GM19463 (cell line): ENCODE results near the gene C19orf85.

Source experiments
- ATAC-seq: cut with Tn5 transposase; IDR thresholded peaks from one replicate; pipeline ENCODE4 v1.9.1; 2021; ENCODE audit warnings: mild to moderate bottlenecking, moderate library complexity; ENCODE audit not compliant: unreplicated experiment

Gene C19orf85

DNA sequence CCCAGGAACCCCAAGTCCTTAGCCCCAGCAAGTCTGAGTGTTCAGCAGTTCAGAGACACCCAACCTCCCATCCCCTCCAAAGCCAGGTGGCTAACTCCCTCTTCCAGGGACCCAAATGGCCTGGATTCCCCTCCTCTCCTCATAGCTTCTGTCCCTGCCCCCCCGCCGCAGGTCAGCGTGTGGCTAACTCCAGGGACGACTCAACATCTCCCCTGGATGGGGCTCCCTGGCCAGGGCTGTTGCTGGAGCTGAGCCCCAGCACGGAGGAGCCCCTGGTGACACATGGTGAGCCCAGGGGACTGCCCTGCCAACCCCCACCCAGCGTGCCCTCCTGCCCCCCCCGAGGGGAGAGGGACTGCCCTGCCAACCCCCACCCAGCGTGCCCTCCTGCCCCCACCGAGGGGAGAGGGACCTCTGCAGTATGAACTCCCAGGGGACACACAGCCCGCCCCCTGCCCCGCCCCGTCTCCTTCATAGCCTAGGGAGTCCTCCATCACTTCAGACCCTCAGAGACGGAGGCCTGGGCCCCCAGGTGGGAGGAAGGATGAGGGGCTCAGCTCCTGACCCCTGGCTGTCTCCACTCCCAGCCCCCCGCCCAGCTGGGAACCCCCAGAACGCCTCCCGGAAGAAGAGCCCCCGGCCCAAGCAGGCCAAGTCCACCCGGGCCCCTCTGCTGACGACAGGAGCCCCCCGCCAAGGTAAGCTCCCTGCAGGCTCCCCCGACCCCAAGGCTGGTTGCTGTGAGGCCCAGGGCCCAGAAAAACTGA, 25.3 kb upstream of the C19orf85 start:
- ATAC-seq = no peak

DNA sequence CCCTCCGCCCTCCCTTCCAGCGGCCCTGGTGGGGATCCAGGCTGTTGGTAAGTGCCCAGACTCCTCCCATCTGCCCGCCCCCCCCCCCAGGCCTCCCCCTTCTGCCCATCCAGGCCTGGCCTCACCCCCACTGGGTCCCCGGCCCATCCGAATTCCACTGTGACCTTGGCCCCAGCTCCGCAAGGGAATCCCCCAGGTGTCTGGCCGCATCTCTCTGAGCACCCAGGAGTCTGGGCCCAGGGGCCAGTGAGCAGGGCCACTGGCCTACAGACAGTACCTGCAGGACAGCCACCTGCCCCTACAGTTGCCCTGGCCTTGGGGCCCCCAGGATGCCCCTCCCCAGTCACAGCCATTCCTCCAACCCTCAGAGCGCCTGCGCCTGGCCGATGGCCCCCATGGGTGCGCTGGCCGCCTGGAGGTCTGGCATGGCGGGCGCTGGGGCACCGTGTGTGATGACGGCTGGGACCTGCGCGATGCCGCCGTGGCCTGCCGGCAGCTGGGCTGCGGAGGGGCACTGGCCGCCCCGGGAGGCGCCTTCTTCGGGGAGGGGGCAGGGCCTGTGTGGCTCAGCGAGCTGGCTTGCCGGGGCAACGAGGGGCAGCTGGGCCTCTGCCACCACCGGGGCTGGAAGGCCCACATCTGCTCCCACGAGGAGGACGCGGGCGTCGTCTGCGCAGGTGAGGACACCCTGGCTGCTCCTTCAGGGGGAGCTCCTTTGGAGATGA, 24.6 kb upstream of the C19orf85 start:
- ATAC-seq = no peak

DNA sequence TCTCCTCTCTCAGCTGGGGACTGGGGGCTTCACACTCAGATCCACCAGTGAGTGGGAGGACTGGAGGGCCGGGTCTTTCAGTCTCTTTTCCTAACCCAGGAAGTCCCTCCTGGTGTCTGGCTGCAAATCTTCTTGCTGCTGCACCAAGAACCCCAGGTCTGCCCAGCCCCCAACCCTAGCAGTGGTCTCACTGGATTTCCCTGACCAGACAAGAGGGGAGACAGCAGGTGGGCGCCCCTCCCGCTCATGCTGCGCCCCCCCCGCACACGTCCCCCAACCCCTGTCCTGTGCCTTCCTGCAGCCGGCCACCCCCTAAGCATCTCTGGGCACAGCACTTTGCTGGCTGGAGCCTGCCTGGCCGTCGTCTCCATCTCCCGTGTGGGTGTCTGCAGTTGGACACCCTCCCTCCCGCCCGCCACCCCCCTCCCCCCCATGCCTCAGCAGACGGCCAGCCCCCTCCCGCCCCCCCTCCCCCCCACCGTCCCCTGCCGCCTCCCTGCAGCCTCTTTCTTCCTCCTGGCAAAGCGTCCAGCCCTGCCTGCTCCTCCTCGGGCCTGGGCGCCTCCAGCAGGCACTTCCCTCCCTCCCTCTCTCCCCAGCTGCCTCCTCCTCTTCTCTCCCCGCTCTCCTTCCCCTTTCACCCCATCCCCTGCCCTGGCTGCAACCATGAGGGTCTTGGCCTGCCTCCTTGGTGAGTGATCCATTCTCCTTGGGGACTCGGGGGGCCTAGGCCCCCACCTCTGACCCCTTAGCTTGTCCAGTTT, 23.6 kb upstream of the C19orf85 start, which contains the start of gene SSC5D:
TSS of gene SSC5D (plus strand) at position 513 of the 764 bp plus-strand sequence. CDS start at position 667, 154 bp downstream.
- no peak for ATAC-seq

DNA sequence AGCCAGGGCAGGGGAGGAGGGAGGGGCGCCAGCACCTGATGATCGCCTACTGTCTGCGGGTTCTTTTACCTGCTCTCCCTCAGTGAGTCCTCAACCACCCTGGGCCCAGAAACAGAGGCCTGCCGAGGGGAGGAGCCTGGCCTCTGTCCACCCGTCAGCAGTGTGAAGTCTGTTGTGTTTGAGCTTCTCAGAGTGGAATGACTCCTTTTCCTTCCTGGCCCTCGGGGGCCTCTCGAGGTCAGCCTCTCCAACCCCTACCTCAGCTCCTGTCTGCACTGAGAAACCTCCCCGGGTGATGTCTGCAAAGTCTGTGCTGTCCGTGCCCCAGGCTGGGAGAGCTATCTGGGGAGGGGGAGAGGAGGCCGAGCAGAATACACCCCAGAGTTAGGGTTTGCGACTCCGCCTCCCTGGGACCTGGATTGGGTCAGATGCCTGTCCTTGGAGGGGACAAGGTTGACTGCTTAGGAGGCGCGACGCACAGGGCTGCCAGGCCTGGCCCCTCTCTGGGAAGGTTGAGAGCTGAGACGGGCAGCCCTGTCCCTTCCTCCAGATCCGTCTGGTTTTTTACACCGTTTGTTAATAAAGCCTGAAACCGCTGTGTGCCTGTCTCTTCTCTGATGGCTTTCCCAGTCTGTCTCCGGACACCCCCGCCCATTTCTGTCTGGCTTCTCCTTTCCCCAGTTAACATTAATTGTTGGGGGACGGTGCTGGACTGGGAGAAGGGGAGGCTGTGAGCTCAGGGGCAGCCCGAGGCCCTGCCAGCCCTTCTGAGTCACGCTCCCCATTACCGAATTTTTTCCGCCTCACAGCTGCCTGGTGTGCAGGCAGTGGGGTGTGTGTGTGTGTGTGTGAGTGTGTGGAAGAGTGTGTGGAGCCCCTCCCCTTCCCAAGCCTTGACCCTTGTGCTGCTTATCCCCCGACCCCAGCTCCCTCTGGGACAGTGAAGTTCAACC, 22.7 kb upstream of the C19orf85 start:
- ATAC-seq = no peak

DNA sequence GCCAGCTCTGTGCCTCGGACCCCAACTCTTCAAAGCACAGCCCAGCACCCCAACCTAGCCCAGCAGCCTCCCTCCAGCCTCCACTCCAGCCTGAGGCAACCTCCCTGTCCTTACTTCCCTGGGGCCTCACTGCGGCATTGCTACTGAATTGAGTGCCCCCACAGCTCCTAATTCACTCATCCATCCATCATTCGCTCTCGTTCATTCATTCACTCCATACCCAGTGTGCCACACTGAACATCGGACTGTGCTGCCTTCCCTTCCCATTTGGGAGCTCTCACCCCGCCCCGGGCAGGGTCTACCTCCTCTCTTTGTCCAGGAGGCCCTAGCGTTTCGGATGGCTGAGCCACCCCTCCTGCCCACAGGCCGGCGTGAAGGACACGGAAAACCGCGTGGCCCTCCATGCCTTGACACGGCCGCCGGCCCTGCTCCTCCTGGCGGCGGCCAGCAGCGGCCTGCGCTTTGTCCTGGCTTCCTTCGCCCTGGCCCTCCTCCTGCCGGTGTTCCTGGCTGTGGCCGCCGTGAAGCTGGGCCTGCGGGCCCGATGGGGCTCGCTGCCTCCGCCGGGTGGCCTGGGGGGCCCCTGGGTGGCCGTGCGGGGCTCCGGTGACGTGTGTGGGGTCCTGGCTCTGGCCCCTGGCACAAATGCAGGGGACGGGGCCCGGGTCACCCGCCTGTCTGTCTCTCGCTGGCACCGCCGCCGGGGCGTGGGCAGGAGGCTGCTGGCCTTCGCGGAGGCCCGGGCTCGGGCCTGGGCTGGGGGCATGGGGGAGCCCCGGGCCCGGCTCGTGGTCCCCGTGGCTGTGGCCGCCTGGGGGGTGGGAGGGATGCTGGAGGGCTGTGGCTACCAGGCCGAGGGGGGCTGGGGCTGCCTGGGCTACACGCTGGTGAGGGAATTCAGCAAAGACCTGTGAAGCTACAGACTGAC, 21.8 kb upstream of the C19orf85 start:
- no peak for ATAC-seq

DNA sequence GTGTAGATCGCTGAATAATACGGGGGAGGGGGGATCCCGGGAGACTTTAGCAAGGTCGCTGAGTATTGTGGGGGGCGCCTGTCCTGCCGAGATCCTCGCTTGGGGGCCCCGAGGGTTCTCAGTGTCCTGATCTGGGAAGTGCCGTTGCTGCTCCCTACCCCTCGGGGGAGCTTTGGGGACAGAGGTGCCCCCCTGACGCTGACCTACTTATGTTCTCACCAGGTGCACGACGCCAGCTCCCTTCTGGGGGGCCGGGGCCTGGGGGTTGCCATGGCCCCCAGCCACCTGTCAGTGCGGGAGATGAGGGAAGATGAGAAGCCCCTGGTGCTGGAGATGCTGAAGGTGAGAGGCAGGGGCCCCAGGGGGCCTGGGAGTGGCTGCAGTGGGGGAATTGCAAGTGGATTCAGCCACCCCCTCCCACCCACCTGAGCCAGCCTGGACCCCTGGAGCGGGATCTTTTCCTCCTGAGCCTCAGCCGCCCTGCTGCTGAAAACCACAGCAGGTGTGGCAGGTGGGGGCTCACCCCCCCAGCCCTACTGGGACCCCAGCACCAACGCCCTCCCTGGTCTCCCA, 21.0 kb upstream of the C19orf85 start:
- ATAC-seq = no peak

DNA sequence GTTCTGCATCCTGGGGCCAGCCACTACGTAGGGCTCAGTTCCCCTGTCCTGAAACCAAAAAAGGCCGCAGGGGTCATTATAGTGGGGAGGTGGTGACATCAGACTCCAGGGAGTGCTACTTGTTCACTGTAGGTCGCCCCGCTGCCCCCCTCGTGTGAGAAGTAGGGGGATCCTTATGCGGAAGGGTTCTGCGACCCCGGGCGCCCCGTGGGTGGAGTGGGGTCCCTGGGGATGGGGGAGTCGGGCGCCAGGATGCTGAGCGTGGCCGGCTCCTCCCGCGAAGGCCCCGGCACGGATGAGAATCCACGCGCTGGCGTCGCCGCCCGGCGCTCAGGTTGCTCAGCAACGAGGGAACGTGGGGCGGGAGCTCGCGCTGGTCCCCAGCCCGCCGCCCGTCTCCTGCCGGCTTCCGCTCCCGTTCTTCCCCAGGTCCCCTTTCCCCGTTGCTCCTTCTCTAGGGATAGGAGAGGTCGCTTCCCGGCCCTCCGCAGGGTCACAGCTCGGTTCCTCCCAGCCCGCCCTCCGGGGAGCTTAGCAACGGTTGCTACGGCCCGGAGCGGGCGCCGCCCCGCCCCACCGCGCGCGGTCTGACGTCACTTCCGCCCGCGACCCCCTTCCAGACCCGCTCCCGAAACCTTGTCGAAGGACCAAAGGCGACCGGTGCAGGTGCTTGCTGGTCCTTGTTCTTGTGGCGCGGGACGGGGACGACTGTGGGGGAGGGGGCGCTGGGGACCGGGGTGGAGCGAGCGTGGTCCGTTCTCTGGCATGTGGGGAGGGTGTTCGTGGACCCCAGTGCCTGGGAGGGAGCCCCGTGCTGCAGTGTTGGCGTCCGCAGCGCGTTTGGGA, 20.3 kb upstream of the C19orf85 start, which contains the start of gene NAT14:
TSS of gene NAT14 (plus strand) at position 596 of the 846 bp plus-strand sequence. CDS start 521 bp downstream, outside the sequence.
- peak; percentile 79 for ATAC-seq

DNA sequence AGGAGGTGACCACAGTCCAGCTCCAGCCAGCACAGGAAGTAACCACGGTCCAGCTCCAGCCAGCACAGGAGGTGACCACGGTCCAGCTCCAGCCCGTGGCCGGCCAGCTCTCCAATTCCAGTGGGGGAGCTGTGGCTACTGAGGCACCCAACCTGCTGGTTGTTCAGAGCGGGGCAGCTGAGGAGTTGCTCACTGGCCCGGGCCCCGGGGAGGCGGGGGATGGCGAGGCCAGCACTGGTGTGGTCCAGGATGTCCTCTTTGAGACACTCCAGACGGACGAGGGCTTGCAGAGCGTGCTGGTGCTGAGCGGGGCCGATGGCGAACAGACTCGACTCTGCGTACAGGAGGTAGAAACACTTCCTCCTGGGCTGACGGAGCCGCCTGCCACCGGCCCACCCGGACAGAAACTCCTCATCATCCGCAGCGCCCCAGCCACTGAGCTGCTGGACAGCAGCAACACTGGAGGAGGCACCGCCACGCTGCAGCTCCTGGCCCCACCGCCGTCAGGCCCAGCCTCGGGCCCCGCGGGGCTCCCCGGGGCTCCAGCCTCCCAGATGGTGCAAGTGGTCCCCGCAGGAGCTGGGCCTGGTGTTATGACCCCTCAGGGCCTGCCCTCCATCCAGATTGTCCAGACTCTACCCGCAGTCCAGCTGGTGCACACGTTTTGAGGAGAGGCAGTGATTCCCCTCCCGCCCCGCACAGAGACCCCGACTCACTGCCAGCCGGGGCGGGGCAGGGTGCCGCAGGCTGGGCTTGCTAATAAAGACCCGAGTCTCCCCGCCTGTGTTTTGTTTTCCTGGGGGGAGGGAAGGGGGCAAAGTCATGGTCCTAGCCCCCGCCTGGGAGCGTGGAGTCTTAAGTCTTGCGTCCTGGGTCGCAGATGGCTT, 19.4 kb upstream of the C19orf85 start:
- no peak for ATAC-seq

DNA sequence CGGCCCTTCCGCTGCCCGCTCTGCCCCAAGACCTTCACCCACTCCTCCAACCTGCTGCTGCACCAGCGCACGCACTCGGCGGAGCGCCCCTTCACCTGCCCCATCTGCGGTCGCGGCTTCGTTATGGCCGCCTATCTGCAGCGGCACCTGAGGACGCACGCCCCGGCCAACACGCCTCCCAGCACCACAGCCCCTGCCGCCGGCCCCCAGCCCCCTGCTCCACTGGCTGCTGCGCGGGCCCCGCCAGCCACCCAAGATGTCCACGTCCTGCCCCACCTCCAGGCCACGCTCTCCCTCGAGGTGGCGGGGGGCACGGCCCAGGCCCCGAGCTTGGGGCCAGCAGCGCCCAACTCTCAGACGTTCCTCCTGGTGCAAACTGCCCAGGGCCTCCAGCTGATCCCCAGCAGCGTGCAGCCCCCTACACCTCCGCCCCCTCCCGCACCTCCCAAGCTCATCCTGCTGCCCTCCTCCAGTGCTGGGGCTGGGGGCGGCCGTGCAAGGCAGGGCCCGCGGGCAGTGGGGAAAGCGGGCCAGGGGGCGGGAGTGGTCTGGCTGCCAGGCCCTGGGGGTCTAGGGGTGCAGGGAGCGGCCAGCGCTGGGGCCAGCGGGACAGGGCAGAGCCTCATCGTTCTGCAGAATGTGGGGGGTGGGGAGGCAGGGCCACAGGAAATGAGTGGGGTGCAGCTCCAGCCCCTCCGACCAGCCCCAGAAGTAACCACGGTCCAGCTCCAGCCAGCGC, 18.6 kb upstream of the C19orf85 start:
- ATAC-seq = no peak

DNA sequence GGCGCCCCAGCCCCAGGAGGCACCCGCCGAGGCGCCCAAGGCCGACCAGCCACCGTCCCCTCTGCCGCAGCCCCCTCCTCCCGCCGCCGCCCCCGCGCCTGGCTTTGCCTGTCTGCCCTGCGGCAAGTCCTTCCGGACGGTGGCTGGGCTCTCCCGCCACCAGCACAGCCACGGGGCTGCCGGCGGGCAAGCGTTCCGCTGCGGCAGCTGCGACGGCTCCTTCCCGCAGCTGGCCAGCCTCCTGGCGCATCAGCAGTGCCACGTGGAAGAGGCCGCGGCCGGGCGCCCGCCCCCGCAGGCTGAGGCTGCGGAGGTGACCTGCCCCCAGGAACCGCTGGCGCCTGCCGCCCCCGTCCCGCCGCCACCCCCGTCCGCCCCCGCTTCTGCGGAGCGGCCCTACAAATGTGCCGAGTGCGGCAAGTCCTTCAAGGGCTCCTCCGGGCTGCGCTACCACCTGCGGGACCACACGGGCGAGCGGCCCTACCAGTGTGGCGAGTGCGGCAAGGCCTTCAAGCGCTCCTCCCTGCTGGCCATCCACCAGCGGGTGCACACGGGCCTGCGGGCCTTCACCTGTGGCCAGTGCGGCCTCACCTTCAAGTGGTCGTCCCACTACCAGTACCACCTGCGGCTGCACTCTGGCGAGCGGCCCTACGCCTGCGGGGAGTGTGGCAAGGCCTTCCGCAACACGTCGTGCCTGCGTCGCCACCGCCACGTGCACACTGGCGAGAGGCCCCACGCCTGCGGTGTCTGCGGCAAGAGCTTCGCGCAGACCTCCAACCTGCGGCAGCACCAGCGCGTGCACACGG, 17.8 kb upstream of the C19orf85 start:
- no peak for ATAC-seq

DNA sequence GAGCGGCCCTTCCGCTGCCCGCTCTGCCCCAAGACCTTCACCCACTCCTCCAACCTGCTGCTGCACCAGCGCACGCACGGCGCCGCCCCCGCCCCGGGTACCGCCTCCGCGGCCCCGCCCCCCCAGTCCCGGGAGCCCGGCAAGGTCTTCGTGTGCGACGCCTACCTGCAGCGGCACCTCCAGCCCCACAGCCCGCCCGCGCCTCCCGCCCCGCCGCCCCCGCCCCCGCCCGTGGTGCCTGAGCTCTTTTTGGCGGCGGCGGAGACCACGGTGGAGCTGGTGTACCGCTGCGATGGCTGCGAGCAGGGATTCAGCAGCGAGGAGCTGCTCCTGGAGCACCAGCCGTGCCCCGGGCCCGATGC, 17.2 kb upstream of the C19orf85 start:
- no peak for ATAC-seq

DNA sequence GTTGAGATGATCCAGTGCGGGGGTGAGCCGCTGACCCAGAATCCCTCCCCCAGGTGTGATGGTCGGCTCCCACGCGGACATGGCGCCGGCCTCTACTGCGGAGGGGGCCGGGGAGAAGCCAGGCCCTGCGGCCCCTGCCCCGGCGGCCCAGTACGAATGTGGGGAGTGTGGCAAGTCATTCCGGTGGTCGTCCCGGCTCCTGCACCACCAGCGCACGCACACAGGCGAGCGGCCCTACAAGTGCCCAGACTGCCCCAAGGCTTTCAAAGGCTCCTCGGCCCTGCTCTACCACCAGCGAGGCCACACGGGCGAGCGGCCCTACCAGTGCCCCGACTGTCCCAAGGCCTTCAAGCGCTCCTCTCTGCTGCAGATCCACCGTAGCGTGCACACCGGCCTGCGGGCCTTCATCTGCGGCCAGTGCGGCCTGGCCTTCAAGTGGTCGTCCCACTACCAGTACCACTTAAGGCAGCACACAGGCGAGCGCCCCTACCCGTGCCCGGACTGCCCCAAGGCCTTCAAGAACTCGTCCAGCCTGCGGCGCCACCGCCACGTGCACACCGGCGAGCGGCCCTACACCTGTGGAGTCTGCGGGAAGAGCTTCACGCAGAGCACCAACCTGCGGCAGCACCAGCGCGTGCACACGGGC, 16.7 kb upstream of the C19orf85 start:
- no peak for ATAC-seq

DNA sequence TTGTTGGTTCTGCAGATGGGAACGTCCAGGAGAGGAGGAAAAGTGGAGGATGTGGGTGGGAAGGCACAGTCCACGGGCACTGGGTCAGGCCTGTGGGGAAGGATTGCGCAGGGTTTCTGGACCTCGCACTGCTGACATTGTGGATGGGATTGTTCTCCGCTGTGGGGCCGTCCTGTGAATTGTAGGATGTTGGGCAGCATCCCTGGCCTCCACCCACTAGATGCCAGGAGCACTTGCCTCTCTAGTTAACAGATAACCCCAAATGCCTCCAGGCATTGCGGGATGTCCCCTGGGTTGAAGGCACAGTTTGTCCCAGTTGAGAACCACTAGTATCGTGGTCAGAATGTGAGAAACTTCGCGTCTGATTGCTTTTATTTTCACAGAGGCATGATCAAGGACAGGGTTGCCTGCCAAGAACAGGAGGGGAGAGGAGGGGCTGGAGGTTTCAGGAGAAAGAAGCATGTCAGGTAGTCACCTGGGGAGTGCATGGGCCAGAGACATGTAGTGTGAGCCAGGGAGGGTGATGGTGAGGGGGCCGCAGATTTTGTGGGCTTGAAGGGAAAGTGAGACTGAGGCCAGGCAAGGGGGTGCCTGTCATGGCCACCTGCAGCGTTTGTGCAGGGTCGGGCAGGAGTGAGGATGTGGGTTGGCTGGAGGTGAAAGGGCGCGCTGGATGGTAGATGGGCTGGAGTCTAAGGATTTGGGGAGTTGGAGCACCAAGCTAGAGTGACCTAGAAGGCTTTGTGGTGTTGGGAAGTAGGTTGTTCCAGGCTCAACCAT, 15.1 kb upstream of the C19orf85 start:
- no peak for ATAC-seq

DNA sequence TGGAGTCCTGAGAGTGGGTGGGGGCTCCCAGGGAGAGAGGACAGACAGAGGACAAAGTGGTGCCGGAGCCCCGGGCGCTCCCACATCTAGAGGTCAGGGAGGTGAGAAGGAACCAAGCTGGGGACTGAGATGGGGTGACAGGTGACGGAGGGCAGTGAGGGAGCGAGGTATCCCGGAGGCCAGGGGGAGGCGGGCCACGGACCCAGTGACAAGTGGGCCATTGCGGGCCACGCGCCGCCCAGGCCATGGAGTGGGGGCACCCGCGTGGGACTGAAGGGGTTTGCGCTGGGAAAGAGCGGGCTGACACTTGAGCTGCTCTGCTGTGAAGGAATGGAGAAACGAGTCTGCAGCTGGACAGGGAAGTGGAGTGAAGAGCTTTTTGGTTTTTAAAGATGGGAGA, 14.5 kb upstream of the C19orf85 start:
- no peak for ATAC-seq
